Measurements from ENCODE around the gene EVPL.
A peak's percentile ranks its signal among the peaks of the same experiment; 100 is the strongest.

Gene EVPL

GRCh38 chr17:76014925-76015261 lies 12.2 kb downstream of the EVPL start:
- no peak for DNase-seq

GRCh38 chr17:76014100-76014924 lies 12.8 kb downstream of the EVPL start:
- DNase-seq: peak; percentile 58

GRCh38 chr17:76013377-76013932 lies 13.7 kb downstream of the EVPL start:
- DNase-seq: no peak

- DNase-seq: no peak
These were observed 15.2 kb downstream of the EVPL start for GRCh38 chr17:76011951-76012350.

GRCh38 chr17:76009969-76010661 lies 17.0 kb downstream of the EVPL start:
- no peak for DNase-seq

DNA sequence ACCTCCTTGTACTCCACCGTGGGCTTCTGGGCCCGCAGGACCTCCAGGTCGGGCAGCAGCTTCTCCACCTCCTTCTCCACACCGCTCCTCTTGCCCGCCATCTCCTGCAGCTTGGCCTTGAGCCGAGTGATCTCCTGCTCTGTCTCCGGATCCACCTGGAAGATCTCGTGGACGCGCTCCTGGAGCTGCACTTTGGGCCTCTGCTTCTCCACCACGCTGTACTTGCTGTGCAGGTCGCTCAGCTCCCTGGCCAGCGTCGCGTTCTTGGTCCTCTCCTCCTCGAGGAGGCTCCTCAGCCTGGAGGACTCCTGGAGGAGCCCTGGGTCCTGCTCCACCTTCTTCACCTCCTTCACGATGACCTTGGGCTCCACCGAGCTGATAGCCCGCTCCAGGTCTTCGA lies 17.7 kb downstream of the EVPL start:
- no peak for DNase-seq

GRCh38 chr17:76008630-76009425 lies 18.3 kb downstream of the EVPL start:
- no peak for DNase-seq

- DNase-seq: no peak
These were observed 18.9 kb downstream of the EVPL start for GRCh38 chr17:76008208-76008607.

- DNase-seq: no peak
These were observed 19.3 kb downstream of the EVPL start for GRCh38 chr17:76007850-76008165.

GRCh38 chr17:76007131-76007849 lies 19.8 kb downstream of the EVPL start:
- no peak for DNase-seq

- DNase-seq: peak; percentile 80
These were observed 21.6 kb downstream of the EVPL start for GRCh38 chr17:76005263-76006149.

- DNase-seq: no peak
These were observed 22.3 kb downstream of the EVPL start for GRCh38 chr17:76004750-76005262.

DNA sequence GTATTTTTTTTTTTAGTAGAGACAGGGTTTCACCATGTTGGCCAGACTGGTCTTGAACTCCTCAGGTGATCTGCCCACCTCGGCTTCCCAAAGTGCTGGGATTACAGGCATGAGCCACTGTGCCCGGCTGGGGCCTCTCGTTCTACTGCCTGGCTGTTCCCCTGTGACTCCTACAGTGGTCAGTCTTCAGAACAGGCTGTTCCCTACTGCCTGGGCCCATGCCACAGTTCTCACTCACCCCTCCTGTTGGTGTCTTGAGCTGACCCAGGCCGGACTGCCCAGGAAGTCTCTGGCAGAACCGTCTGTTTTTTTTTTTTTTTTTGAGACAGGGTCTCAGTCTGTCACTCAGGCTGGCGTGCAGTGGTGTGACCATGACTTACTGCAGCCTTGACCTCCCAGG lies 23.2 kb downstream of the EVPL start:
- DNase-seq: no peak

DNA sequence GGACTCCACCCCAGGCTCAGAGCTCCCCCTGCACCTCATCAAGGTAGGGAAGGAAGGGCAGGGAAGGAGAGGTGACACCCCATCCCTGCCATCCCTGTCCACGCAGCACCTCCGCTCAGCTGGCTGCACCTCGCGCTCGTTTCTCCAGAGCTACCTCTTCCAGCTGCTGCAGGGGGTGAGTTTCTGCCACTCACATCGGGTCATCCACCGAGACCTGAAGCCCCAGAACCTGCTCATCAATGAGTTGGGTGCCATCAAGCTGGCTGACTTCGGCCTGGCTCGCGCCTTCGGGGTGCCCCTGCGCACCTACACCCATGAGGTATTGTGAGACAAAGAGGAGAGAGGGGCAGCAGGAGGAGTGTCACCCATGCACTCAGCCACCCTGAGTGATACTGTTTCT lies 25.0 kb downstream of the EVPL start:
- DNase-seq: no peak

GRCh38 chr17:76000755-76001521 lies 26.2 kb downstream of the EVPL start, which contains the start of gene CDK3:
TSS of gene CDK3 (plus strand) at chr17:76000855. CDS start at chr17:76001426, 571 bp downstream.
- no peak for DNase-seq

DNA sequence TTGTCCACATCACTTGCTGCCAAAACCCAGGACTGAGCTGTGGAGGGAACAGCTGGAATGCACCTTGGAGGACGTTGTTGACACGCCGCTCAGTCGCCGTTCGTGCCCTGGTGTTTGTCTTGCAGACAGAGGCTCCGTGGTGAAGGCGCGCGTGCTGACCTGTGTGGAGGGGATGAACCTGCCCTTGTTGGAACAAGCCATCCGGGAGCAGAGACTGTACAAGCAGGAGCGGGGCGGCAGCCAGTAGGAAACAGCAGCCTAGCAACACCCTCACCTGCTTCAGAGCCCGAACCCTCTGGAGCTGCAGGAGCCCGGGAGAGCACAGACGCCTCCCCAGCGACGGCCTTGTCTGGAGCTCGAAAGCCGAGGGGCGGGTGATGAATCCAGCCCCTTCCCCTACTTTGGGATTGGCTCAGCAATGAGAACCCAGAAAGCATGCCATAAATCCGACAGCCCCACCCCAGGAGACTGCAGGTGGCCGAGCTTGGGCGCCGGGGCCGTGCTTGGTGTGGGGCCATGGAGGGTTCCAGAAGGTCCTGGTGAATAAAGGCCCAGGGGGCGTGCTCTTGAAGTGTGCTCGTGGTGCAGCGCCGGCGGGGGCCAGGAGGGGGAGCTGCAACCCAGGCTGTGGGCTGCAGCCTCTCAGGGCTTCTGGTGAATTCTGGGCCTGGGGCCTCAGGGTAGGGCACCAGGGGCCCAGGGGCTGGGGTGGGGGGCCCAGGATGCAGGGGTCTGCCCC lies 26.9 kb downstream of the EVPL start:
- DNase-seq: peak; percentile 52

DNA sequence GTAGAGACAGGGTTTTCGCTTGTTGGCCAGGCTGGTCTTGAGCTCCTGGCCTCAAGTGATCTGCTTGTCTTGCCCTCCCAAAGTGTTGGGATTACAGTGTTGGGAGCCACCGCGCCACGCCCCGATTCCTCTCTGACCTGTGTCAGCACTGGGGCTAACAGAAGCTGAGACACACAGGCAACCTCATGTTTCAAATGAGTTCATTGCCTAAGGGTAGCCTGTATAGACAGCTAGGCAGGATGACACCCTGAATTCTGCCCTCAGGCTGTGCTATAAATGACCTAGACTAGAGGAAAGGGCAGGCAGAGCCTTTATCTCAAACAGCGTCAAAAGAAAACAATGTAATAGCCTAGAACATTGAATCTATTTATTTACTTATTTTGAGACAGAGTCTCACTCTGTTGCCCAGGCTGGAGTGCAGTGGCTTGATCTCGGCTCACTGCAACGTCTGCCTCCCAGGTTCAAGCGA lies 28.7 kb downstream of the EVPL start:
- DNase-seq: no peak

DNA sequence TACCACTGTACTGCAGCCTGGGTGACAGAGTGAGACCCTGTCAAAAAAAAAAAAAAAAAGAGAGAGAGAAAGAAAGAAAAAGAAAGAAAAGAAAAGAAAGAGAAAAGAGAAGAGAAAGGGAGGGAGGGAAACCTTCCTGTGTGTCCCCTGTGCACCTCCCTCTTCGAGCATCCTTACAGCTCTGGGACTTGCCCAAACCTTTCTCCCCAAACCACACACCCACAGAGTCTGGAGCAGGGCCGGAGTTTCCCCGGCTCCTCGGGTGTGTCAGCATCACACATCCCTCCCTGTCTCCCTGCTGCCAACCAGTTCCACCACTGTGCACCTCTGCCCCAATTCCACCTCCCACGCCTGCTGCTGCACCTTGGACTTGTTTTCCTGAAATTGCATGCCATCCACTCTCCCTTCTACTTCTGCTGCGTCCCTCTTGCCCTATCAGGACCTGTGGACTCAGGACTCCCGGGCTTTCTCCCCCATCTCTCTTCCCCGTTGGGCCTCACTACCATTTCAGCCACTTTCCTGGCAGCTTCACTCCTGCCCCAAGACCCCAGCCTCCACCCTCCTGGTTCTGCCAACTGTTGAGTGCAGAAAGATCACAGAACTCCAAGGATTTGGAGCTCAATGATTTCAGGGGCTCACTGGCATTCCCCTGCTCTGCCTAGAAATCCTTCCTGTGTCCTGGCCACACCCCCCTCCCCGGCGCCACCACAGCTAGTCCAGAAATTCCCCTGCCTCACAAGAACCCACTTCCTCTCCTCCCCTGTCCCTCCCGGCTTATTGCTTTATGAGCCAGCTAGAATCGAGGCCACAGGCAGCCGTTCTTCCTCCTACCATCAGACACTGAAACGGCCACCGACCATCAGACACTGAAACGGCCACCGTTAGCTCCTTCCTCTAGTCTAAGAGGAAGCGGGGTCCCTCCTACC lies 30.2 kb downstream of the EVPL start:
- DNase-seq: no peak
